Stimulated activated CD8-positive, alpha-beta memory T cell treated with anti-CD3 and anti-CD28 coated beads, Interleukin-15, amount 100 ng/mL, for 1 hour (primary cell): Measurements from ENCODE around the gene SFT2D1.

Experiments used
- DNase-seq: peaks from one replicate; pipeline ENCODE4 v3.0.0-alpha.2; 2020; ENCODE audit warnings: low read depth

SFT2D1 gene

DNA sequence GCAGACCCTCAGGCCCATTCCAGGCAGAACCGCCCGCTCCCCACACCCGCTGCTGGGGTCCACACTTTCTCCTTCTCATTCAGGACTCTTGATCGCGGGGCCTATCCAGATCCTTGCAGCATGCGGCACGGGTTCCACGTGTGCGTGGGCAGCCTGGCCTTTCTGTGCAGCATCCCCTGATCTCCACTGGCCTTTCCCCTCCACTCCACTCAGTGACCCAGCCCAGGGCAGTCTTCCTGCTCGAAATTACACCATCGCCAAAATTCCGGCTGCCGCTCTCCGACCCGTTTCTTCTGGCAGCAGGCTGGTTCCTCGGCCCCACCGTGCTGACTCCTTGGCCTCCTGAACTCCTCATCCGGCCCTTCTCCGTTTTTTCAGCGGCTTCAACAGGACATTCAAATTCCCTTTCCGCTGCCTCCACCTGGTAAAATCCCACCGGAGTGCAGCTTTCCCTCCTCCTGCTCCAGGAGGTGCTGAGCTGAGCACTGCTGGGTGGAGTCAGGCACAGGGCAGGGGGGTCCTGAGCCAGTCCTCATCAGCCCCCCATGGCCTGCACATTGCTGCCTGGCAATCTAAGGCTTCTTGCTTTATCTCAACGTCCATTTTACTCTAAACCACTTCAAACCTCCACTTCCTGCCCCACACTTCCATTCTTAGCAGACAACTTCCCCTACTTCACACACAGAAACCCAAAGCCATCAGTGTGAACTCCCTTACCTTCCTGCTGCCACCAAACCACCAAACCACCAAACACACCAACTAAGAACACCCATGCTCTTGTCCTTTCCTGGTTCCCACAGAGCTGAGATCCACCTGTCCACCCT, 9.0 kb downstream of the SFT2D1 start:
- peak; percentile 7 for DNase-seq

GRCh38 chr6:166331503-166332415, 10.6 kb downstream of the SFT2D1 start:
- no peak for DNase-seq

DNA sequence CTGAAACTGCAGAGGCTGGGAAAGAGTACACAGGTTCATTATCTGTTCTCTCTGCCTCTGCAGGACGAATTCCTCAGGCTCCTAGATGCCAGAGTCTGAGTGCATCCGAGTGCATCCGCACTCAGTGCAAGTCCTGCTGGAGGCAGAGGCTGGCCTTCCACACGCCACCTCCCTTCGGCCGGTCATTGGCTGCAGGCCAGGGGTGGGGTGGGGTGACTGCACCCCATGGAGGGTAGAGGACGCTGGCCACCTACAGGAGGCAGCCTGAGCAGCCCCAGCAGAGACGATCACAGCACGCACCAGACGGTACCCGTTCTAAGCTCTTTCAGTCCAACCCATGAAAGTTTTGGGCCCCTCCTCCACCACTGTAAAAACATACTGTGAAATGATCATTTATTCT, 11.7 kb downstream of the SFT2D1 start:
- DNase-seq, result no peak

GRCh38 chr6:166325383-166326042, 16.8 kb downstream of the SFT2D1 start:
- DNase-seq, result no peak

DNA sequence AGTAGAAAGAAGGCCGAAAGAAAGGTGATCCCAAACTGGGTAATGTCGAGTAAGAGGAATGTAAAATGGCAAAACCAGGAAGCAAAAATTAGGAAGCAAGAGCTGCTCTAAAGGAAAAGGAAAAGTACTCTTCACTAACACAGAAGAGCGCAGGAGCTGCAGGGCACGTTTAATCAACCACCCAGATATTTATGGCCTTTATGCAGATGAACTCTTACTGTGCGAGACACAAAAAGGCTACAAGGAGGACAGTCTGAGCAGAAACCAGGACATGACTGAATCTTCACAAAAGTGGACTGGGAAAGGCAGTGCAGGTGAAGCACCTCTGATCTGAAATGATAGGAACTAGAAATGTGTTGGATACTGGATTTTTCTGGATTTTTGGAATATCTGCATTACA, 18.9 kb downstream of the SFT2D1 start:
- no peak for DNase-seq

GRCh38 chr6:166318649-166319600, 23.4 kb downstream of the SFT2D1 start:
- no peak for DNase-seq

DNA sequence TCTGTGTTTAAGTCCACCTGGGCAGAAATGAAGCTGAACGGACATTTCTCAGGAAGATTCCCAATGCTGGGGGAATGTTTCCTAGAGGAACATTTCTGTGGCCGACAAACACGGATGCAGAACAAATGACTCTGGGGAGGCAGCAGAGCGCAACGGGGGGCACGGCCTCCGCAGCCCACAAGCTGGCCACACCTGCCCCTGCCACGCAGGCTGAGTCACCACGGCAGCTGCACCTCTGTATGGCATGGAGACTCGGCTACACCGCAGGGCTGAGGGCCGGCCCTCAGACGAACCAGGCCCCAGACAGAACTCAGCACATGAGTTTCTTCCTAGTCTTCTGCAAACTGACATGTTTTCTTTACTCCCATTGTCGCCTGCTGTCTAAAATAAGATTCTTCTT, 24.1 kb downstream of the SFT2D1 start:
- no peak for DNase-seq

DNA sequence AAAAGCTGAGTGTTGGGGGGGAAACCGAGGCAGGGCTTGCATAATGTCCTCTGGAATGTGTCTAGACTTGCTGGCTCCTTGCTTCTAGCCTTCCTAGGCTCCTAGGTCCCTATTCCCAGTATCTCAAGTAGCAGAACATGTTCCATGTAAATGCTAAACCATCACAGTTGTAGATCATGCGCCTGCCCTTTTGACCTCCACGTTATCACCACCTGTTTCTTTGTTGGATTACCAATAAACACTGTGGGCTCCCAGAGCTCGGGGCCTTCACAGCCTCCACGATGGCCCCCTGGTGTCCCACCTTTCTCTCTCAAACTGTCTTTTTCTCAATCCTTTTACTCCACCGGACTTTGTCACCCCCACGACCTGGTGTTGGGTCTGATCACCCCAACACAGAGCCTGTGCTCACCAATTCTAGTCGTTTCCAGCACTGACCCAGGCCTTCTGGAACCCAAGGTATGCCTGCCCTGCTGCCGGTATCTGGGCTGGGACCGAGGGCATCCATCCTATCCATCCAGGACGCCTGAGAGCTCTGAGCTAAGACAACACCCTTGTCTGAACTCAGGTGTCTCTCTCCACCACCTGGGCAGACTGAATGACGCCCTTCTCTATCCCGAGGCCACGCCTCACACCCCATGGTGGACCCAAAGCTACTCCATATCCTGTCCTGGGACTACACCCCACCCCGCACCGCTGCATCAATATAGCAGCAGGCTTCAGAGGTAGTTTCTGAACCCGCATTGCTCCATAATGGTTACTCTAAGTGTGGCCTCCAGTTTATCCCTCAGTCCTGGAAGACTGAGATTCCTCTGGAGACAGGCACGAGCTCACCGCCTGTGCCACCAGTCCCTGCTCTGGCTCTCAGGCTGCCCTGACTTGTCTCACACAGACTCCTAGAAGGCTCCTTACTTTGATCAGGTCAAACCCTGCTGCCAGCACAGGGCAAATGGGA, 24.8 kb downstream of the SFT2D1 start:
- DNase-seq, result no peak

GRCh38 chr6:166315436-166315835, 26.9 kb downstream of the SFT2D1 start:
- no peak for DNase-seq

DNA sequence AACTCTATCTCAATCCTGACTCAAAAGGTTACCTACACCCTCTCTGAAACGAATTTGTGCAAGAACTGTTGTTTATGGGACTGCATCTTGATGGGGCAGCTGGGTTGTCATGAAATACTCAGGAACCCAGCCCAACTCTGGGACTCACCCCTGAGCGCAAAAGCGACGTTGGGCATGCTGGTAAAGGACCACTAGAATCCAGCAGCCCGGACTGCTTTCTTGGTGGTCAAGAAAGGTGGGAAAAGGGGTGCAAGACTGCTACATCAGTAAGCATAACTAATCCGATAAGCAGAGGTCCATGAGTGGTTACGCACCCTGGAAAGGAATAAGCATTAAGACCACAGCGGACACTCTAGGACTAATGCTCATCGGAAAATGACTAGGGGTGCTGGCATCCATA, 27.9 kb downstream of the SFT2D1 start:
- no peak for DNase-seq

- peak; percentile 11 for DNase-seq
Measured at GRCh38 chr6:166313255-166314070, 28.9 kb downstream of the SFT2D1 start.

DNA sequence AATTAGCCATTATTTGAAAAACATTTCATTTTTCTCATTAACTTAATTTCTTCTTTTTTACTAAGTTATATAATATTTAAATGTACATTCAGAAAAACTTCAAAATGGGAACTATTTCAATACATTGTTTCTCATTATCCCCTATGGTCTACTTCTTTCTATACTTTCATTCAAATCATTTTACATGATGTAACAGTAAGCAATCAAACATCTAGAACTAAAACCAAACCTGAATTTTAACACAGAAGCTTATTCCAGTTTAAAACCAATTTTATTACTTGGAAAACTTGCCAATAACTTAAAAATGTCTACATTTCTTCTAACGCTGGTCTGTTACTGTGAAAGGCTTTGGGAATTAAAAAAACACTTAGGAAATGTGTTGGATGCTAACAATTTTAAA, 29.5 kb downstream of the SFT2D1 start:
- DNase-seq, result no peak

- no peak for DNase-seq
Measured at GRCh38 chr6:166310634-166311033, 31.7 kb downstream of the SFT2D1 start.

DNA sequence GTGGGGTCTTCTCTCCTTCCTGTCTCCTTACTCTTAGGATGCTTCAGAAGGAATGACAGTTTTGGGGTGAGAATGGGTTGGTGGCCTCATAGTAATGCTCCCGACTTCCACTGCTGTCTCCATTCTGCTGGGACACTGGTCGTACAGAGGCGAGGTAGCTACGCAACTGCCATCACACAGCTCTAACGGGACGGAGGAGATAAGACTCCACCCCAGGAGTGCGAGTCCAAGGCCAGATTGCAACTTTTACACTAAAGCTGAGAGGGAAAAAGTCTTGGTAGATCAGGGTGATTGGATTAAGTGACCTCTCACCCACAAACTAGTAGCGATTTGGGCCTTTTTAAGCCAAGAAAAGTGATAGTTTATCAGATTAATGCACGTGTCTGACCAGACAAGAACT, 32.4 kb downstream of the SFT2D1 start:
- DNase-seq, result no peak

DNA sequence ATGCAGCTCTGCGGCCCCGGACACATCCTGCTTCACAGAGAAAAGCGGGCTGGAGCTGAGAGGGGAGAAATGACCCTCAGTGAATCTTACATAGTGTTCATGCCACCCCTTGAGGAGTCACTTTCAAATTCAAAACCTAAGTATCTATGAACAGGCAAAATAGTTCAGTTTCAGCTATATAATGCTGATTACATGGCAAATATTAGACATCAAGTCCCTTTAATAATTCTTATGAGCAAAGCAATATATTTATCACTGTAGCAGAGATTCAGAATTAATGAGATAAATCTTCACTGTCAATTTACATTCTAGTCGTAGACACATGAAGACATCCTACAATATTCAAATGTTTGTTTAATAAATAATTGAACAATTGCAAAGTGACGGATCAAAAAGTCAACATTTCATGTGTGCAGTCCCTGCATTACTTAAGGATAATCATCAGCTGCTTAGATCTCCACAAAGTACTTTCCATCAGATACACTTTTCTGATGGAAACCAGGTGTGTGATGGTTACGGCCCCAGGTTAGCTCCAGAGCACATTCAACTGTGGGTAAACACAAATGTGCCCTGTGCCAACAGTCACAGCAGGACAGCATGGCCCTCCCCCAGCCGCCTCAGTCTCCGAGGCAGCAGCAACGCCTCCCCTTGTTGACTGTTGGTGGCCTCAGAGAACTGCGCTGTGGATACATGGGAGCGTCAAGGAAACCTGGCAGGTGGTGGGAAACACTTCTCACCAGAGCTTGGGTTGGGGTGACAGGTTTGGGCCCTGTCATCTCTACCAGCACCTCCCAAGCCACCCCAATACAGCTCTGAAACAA, 33.4 kb downstream of the SFT2D1 start:
- DNase-seq, result no peak

GRCh38 chr6:166308033-166308768, 34.1 kb downstream of the SFT2D1 start, which contains the start of gene PRR18:
TSS of gene PRR18 (minus strand) at chr6:166308392. CDS start at chr6:166308142, 250 bp downstream.
- DNase-seq, result no peak
